Neural progenitor cell (in vitro differentiated cells): Measurements from ENCODE around the gene CABP7. TPM values are rescaled to one million over a fixed set of nuclear protein-coding genes. Genes with fewer than 3 reads are reported as not detected.

ENCODE experiments used
- DNase-seq: peaks from one replicate; pipeline ENCODE4 v3.0.0-alpha.2; 2016; ENCODE audit warnings: low spot score
- H2AFZ ChIP-seq: fragments of 200-600 bp; sonication (generic); replicated peaks from 2 replicates; pipeline ENCODE4 v1.6.1; 2016; ENCODE audit warnings: antibody characterized with exemption
- H3F3A ChIP-seq: fragments of 200-600 bp; sonication (generic); 2 replicates; pipeline ENCODE4 v1.6.1; 2016; ENCODE audit warnings: antibody characterized with exemption, low read depth
- H3K27ac ChIP-seq: fragments of 200-600 bp; sonication (generic); 2 replicates; pipeline ENCODE4 v1.5.1; 2016; ENCODE audit warnings: mild to moderate bottlenecking
- H3K27me3 ChIP-seq: fragments of 200-600 bp; sonication (generic); 2 replicates; pipeline ENCODE4 v1.6.1; 2016; ENCODE audit warnings: mild to moderate bottlenecking, moderate library complexity
- H3K36me3 ChIP-seq: fragments of 200-600 bp; sonication (generic); 2 replicates; pipeline ENCODE4 v1.5.1; 2016
- H3K4me1 ChIP-seq: fragments of 200-600 bp; sonication (generic); 2 replicates; pipeline ENCODE4 v1.6.1; 2016; ENCODE audit warnings: mixed run types
- H3K4me2 ChIP-seq: fragments of 200-600 bp; sonication (generic); 2 replicates; pipeline ENCODE4 v1.6.1; 2016
- H3K4me3 ChIP-seq: fragments of 200-600 bp; sonication (generic); 2 replicates; pipeline ENCODE4 v1.5.1; 2016
- H3K79me2 ChIP-seq: fragments of 200-600 bp; sonication (generic); 2 replicates; pipeline ENCODE4 v1.6.1; 2016; ENCODE audit warnings: low read depth
- H3K9ac ChIP-seq: fragments of 200-600 bp; sonication (generic); 2 replicates; pipeline ENCODE4 v1.6.1; 2016
- H3K9me3 ChIP-seq: fragments of 200-600 bp; sonication (generic); 2 replicates; pipeline ENCODE4 v1.5.1; 2016; ENCODE audit warnings: low read depth
- H4K20me1 ChIP-seq: fragments of 200-600 bp; sonication (generic); 2 replicates; pipeline ENCODE4 v1.6.1; 2016; ENCODE audit warnings: low read depth
- H3K27ac Mint-ChIP-seq: 3 replicates; pipeline ENCODE4 v1.8.0; 2021; ENCODE audit warnings: mixed read lengths
- H3K27me3 Mint-ChIP-seq: 2 replicates; pipeline ENCODE4 v1.8.0; 2022; ENCODE audit warnings: low read depth, mild to moderate bottlenecking, inconsistent platforms, moderate library complexity, mixed read lengths; ENCODE audit not compliant: insufficient read depth
- H3K36me3 Mint-ChIP-seq: 3 replicates; pipeline ENCODE4 v1.8.0; 2021; ENCODE audit warnings: mixed read lengths
- H3K4me1 Mint-ChIP-seq: 3 replicates; pipeline ENCODE4 v1.8.0; 2021; ENCODE audit warnings: mixed read lengths
- H3K4me3 Mint-ChIP-seq: 3 replicates; pipeline ENCODE4 v1.8.0; 2021; ENCODE audit warnings: mild to moderate bottlenecking, moderate library complexity, mixed read lengths
- H3K9me3 Mint-ChIP-seq: 3 replicates; pipeline ENCODE4 v1.8.0; 2020; ENCODE audit warnings: mixed read lengths
- EZH2 ChIP-seq: fragments of 200-600 bp; sonication (generic); IDR thresholded peaks from 2 replicates; pipeline ENCODE4 v1.6.1; 2017; ENCODE audit warnings: antibody characterized with exemption, mild to moderate bottlenecking, moderate library complexity
- EZH2phosphoT487 ChIP-seq: fragments of 200-600 bp; sonication (generic); IDR thresholded peaks from 2 replicates; pipeline ENCODE4 v1.6.1; 2017; ENCODE audit warnings: antibody characterized with exemption
- total RNA-seq: library from RNA; depleted of rRNA; stranded (reverse); fragments of >200 nt; gene quantifications from 2 replicates; pipeline ENCODE4 v1.2.3, GENCODE V29; 2015; ENCODE audit warnings: low replicate concordance
- TF ChIP-seq, protein P1 (sequence below): fragments of 200-600 bp; sonication (generic); IDR thresholded peaks from 2 replicates; pipeline ENCODE4 v1.5.1; 2017; ENCODE audit warnings: antibody characterized with exemption, mild to moderate bottlenecking

CABP7 gene
- total RNA-seq, 1 donor from 2014 or later = not detected

DNA sequence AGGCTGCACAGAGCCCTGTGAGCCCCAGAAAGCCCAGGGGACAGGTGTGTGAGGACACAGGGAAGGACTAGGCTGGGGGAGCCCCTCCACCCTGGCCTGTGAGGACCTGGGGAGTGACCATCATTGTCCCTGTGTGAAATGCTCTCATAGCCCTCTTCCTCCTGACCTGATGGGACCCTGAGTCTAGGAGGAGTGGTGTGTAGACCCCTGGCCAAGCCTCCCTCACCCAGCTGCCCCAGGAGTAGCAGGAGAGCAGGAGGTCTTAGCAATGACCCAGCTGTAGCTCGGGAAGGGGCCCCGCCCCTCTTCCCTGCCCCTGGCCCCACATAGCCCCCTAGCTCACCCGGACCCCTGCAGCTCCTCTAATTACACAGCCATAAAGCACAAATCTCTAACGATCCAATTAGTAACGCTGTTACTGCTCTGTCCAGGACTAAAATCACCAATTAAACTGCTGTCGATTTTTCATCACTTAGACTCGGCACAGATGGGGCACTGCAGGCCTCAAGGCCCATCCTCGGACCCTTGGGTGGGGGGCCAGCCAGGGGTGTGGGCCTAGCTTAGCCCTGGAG, 6.6 kb upstream of the CABP7 start:
- no peaks in the 10 kb centered on the region for H3K79me2 ChIP-seq
- no peak for DNase-seq
- H3K9me3 ChIP-seq = no peaks in the 10 kb centered on the region
- H3K27ac ChIP-seq = no peak overlapping the region
- H3K4me3 ChIP-seq = no peak overlapping the region
- no peak overlapping the region for H2AFZ ChIP-seq
- H3K4me1 ChIP-seq = no peaks in the 10 kb centered on the region
- Mint-ChIP-seq H3K27ac (no peak overlapping the region), H3K36me3 (no peaks in the 10 kb centered on the region), H3K4me3 (no peak overlapping the region), H3K27me3 (peaks cover 43% of the 10 kb centered on the region), H3K4me1 (peaks cover 10% of the 10 kb centered on the region), H3K9me3 (peaks cover 2% of the 10 kb centered on the region)
- H3K27me3 ChIP-seq = peaks cover 18% of the 10 kb centered on the region
- no peaks in the 10 kb centered on the region for H3K36me3 ChIP-seq
- no peak overlapping the region for H3K4me2 ChIP-seq
- H3K9ac ChIP-seq = no peak overlapping the region
- H3F3A ChIP-seq = no peaks in the 10 kb centered on the region
- TF ChIP-seq EZH2 (no peak), EZH2phosphoT487 (no peak)
- peaks cover 23% of the 10 kb centered on the region for H4K20me1 ChIP-seq

DNA sequence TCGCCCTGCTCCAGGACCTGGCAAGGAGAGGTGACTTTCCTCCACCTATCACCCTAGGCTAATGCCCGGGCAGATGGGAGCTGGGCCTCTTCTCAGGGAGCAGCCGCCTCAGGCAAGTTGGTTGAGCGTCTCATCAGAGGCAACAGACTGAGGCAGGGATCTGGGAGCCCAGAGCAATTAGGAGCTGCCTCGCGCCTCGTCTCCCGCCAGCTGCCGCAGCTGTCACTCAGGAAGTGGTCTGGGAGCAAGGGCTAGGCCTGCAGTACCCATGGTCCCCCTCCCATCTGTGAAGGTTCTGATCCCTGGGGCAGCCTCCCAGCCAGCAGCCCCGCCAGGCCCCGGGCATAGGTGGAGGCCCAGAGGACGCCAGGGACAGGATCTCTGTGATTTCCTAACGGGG, 4.6 kb upstream of the CABP7 start:
- Histone ChIP-seq H3K4me1 (no peaks in the 10 kb centered on the region), H4K20me1 (peaks cover 36% of the 10 kb centered on the region), H3K27ac (no peak overlapping the region), H3K9me3 (no peaks in the 10 kb centered on the region), H3K36me3 (no peaks in the 10 kb centered on the region), H2AFZ (no peak overlapping the region), H3K79me2 (no peaks in the 10 kb centered on the region), H3K9ac (no peak overlapping the region), H3K4me2 (no peak overlapping the region), H3K27me3 (peaks cover 38% of the 10 kb centered on the region), H3F3A (no peaks in the 10 kb centered on the region), H3K4me3 (no peak overlapping the region)
- DNase-seq = no peak
- peaks cover 12% of the 10 kb centered on the region for H3K4me1 Mint-ChIP-seq
- H3K27me3 Mint-ChIP-seq = peaks cover 53% of the 10 kb centered on the region
- H3K27ac Mint-ChIP-seq = no peak overlapping the region
- H3K4me3 Mint-ChIP-seq = no peak overlapping the region
- no peaks in the 10 kb centered on the region for H3K36me3 Mint-ChIP-seq
- TF ChIP-seq, protein P1, sequence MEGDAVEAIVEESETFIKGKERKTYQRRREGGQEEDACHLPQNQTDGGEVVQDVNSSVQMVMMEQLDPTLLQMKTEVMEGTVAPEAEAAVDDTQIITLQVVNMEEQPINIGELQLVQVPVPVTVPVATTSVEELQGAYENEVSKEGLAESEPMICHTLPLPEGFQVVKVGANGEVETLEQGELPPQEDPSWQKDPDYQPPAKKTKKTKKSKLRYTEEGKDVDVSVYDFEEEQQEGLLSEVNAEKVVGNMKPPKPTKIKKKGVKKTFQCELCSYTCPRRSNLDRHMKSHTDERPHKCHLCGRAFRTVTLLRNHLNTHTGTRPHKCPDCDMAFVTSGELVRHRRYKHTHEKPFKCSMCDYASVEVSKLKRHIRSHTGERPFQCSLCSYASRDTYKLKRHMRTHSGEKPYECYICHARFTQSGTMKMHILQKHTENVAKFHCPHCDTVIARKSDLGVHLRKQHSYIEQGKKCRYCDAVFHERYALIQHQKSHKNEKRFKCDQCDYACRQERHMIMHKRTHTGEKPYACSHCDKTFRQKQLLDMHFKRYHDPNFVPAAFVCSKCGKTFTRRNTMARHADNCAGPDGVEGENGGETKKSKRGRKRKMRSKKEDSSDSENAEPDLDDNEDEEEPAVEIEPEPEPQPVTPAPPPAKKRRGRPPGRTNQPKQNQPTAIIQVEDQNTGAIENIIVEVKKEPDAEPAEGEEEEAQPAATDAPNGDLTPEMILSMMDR = no peak
- no peak for TF ChIP-seq EZH2phosphoT487
- no peak for TF ChIP-seq EZH2
- peaks cover 2% of the 10 kb centered on the region for H3K9me3 Mint-ChIP-seq

DNA sequence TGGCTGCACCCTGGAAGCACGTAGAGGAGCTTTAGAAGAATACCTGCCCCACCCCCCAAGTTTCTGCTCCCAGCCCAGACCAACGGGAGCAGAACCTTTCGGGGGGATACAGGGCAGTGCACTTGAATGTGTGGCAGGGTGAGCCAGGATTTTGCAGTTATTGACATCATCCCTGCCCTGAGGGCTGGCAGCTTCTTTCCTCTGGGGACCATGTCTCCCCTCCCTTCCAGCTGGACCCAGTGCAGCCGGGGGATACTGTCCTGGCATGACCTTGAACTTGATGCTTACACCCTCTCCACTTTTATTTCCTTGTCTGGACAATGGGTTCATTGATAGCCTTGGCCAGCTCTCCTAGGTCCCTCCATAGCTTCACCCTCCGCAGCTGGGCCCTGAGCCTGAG, 4.1 kb upstream of the CABP7 start:
- Histone ChIP-seq H2AFZ (no peak overlapping the region), H3K9ac (no peak overlapping the region), H3K4me2 (no peak overlapping the region), H4K20me1 (peaks cover 36% of the 10 kb centered on the region), H3K27ac (no peak overlapping the region), H3F3A (no peaks in the 10 kb centered on the region), H3K4me3 (no peak overlapping the region), H3K36me3 (no peaks in the 10 kb centered on the region), H3K4me1 (no peaks in the 10 kb centered on the region), H3K9me3 (no peaks in the 10 kb centered on the region), H3K79me2 (no peaks in the 10 kb centered on the region), H3K27me3 (peaks cover 43% of the 10 kb centered on the region)
- DNase-seq = no peak
- Mint-ChIP-seq H3K4me1 (peaks cover 12% of the 10 kb centered on the region), H3K4me3 (peak overlapping the region; percentile 38), H3K36me3 (no peaks in the 10 kb centered on the region), H3K27me3 (peaks cover 53% of the 10 kb centered on the region), H3K9me3 (peaks cover 2% of the 10 kb centered on the region), H3K27ac (no peak overlapping the region)
- TF ChIP-seq EZH2 = no peak
- TF ChIP-seq, protein P1 = no peak
- no peak for TF ChIP-seq EZH2phosphoT487

DNA sequence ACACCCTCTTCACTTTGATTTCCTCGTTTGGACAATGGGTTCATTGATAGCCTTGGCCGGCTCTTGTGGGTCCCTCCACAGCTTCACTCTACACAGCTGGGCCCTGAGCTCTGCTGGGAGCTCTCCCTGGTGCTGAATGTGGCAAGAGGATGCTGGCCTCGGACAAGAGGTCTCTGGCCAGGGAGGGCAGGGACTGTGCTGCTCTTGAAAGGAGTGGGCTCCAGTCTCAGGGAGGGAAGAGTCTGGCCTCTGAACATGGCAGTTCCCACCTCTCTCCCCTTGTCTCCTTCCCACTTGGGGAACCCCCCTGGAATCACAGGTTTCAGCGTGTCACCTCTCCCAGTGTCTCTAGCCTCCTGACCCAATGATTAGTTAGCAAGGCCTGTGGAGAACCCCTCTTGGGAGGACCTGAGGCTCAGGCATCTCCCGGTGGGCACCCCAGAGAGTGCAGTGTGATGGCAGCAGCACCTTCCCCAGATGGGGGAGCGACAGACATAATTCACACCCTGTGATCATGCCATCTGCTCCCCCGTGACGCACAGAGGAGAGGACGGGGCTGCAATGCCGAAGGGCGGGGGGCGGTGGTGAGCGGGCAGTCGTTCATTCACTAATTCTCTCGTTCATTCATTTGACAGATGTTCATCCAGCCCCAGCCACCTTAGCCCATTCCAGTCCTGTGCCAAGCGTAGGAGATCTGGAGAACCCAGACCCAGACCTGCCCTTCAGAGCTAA, 2.8 kb upstream of the CABP7 start:
- Mint-ChIP-seq H3K4me1 (peaks cover 12% of the 10 kb centered on the region), H3K36me3 (no peaks in the 10 kb centered on the region), H3K27ac (no peak overlapping the region), H3K9me3 (peaks cover 2% of the 10 kb centered on the region), H3K4me3 (no peak overlapping the region), H3K27me3 (peaks cover 55% of the 10 kb centered on the region)
- Histone ChIP-seq H3K9ac (no peak overlapping the region), H3F3A (no peaks in the 10 kb centered on the region), H3K27me3 (peaks cover 56% of the 10 kb centered on the region), H3K4me3 (no peak overlapping the region), H3K9me3 (no peaks in the 10 kb centered on the region), H3K36me3 (no peaks in the 10 kb centered on the region), H3K27ac (no peak overlapping the region), H3K4me2 (no peak overlapping the region), H3K4me1 (peaks cover 3% of the 10 kb centered on the region), H2AFZ (no peak overlapping the region), H4K20me1 (peaks cover 44% of the 10 kb centered on the region), H3K79me2 (no peaks in the 10 kb centered on the region)
- DNase-seq = peak; percentile 93
- TF ChIP-seq EZH2 = peak; percentile 41
- TF ChIP-seq, protein P1 = no peak
